GM18517 (cell line): ENCODE results near the gene ZNF219.

Source experiments
- ATAC-seq: cut with Tn5 transposase; IDR thresholded peaks from one replicate; pipeline ENCODE4 v1.9.1; 2021; ENCODE audit warnings: mild to moderate bottlenecking, moderate library complexity; ENCODE audit not compliant: unreplicated experiment

The ZNF219 gene

GRCh38 chr14:21070083-21070609 is 28.3 kb downstream of the ZNF219 start, which contains the start of gene ARHGEF40:
Gene ARHGEF40, plus strand, starts transcription at chr14:21070304. Its CDS starts 93 bp downstream, at chr14:21070397.
- no peak for ATAC-seq

- ATAC-seq: no peak
Measured at GRCh38 chr14:21069388-21070082, 28.9 kb downstream of the ZNF219 start.

- ATAC-seq: no peak
Measured at GRCh38 chr14:21068521-21069387, 29.7 kb downstream of the ZNF219 start.

DNA sequence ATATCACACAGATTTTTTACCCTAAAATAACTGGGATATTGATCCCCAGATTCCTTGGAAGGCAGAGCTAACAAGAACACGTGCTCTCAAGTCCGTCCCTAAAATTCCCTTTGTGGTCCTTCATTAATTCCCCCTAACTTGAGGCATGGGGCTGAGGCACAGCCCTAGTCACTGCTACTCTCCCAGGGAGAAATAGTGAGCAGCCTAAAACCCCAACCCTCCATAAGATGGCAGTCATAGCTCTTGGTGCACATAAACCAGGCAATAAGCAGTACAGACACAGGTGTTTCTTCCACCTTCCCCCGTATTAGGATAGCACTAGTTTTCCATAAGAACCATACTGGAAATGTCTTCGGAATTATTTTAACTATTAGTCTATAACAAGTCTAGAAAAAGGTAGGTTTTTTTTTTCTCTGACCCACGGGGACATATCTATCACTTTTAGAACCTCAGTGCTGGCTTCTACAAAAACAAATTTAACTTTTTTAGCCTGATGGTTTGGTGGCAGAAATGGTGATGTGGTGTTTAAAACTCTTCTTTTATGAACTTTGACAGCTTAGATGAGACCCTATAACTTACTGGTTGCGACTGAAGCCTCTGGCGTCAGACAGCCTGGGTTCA is 31.5 kb downstream of the ZNF219 start:
- no peak for ATAC-seq

GRCh38 chr14:21063479-21063878 is 35.0 kb downstream of the ZNF219 start:
- ATAC-seq: no peak

DNA sequence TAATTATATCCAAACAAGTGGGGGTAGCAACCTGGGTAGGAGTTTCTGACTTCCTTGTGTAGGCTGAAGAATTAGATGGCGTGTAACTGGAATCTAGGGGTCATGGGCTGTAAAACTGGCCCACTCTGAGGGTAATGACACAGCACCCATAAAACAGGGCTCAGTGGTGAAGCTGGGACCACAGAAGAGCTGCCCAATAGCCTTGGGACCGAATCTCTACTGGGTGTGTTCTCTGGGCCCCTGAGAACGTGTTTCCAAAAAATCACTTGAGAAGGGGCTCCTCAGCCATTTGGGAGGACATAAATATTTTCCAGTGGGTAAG is 37.1 kb downstream of the ZNF219 start:
- no peak for ATAC-seq

DNA sequence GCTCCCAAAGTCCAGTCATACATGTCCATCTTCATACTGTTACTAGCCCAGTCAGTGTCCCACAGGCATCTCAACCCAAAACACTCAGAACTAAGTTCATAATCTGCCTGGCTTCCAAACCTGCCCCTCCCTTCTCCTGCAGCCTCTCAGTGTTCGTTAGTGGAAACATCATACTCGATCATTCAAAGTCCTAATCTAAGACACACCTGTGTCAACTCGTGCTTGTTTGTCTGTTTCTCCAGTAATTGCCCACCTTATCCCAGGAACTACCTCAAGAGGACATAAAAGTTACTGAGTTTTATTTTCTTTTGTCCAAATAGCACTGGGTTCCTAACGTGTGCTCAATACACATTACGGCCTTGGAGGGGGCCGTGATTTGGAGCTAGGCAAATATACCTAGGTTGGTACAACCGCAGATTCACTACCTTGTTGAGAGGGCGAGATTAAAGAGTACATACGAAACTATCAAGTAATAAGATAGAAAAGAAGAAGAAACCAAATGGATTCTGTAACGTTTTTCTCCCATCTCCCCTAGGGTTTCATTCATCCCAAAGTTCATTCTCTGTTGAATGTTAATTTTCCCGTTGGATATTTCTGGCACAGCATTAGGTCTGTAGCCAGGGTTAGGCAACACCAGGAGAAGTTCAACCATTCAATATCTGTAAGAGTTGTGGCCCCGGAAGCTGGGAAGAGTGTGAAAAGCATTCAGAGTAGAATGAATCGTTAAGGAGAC is 37.7 kb downstream of the ZNF219 start:
- ATAC-seq: no peak

DNA sequence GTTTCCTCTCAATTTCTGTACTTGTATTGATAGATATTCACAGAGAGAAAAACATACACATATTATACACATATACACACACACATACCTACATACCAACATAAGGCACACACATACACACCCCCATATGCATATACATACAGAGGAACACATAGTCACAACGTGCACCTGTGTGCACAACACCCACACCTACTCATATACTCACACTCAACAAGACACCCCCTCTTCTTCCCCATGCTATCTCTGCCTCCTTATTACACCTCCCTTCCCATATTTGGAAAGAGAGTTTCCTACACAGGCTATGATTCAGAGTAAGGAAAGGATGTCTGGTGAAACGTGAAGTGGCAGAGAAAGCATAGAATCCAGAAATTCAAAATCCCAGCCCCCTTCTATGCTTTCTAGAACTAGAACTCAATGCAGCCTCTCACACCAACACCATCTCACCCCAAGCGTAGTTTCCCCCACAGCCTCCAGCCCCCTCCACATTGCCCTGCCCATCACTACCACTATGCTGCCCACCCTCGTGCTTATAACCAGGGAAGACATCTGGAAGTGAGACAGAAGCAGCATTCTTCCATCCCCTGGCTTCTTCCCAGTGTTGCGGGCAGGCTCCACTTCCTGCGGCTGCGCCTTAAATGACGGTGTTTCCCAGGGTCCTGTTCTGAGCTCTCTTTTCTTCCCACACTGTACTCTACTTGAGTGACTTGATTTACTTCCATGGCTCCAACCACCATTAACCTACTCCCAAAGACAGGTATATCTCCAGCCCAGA is 38.4 kb downstream of the ZNF219 start:
- no peak for ATAC-seq

DNA sequence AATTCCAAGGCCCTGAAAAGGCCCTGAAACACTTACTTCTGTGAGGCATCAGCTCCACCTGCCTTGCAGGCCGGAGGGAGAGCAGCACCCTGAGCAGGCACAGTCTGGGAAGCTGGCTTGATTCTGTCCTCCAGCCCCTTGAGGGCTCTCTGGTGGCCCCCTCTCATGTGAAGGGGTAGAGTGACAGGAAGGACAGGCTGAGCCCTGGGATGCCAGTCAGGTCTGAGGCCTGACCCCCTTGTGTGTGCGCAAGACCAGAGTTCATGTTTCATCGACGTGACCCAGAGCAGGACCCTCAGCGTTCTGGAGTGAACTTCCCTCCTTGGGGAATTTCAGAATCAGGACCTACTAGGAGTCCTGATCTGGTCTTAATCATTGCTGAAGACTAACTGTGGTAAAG is 39.6 kb downstream of the ZNF219 start:
- ATAC-seq: no peak

GRCh38 chr14:21057803-21058675 is 40.4 kb downstream of the ZNF219 start, which contains the start of gene RNASE8:
Gene RNASE8, plus strand, starts transcription at chr14:21057822. Its CDS starts 71 bp downstream, at chr14:21057893.
- ATAC-seq: no peak

DNA sequence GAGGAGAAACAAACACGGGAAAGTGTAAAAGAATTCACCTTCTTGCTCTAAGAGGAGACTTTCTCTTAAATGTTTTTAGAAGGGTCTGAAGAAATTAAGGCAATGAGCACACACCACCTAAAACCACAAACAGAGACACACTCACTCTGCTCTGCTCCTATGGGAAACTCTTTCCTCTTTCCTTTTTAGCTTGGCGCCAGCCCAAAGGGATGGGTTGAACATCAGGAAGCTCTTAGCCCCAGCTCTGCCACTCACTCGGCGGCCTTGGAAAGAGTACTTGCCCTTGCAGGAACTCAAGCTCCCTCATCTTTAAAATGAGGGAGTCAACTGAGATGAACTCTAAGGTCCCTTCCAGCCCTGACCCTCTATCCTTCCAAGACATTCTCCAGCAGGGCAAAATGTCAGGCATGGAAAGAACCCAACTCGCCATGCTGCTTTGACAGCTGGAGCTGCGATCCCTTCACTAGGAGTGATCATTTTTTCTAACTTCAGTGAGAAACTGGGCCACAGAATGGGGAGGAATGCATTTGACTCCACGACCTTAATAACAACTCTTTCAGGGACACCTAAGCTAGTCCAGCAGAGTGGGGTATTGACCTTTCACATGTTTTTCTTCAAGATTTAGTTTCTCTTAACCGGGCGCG is 41.8 kb downstream of the ZNF219 start:
- no peak for ATAC-seq

GRCh38 chr14:21055432-21056117 is 42.9 kb downstream of the ZNF219 start:
- no peak for ATAC-seq

DNA sequence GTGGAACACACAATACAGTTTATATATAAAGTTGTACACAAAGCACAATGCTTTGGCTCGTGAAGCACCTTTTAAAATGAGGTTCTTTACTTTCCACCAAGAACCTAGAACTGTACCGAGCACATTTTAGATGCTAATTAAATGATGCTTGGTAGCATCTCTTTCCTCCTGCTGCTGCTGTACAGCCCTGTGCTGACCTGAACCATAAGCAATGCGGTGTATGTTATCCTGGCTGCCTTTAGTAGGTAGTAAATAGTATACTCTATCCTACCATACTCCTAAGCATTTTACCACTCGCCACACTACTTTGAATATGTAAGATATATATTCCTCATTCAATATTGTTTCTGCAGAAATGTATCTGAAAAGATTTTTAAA is 43.7 kb downstream of the ZNF219 start:
- no peak for ATAC-seq

DNA sequence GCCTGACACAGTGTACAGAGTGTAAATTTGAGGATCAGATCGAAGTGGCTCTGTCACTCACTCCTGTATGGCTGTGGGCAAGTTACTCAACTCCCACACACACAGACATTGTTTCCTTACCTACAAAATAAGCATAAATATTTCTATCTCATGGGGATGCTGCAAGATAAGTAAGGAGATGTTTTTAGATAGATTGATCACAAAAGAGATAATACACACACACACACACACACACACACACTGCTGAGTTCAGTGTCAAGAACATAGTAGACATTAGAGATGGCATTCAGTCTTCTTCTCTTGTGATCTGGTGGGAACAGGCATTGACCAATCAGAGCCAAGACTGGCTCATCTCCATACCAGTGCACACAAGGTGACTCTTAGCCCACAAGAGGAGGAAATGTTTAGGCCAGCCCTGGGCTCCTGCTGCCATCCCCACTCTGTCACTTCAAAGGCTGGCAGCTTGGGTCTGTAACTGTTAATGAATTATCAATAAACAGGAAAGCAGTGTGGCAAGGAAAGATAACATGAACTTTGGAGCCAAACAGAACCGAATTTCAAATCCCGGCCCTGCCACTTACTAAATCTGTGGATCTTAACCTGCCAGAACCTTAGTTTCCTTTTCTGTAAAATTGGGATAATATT is 44.2 kb downstream of the ZNF219 start:
- no peak for ATAC-seq

GRCh38 chr14:21053184-21054122 is 45.0 kb downstream of the ZNF219 start:
- ATAC-seq: no peak

- no peak for ATAC-seq
Measured at GRCh38 chr14:21050597-21050996, 47.9 kb downstream of the ZNF219 start.
